ENCODE data around the gene TAF11L4.
"Not testable (repeated sequence)": the region's sequence is repeated elsewhere in the genome, so short reads cannot be mapped to it uniquely, and the experiment has no call there.

Gene TAF11L4

GRCh38 chr5:17521501-17521900 is at the start of gene TAF11L4:
TAF11L4 (plus strand) TSS chr5:17521801.
- not testable (repeated sequence) for DNase-seq

- DNase-seq: not testable (repeated sequence)
Measured at GRCh38 chr5:17475064-17475463, 46.5 kb upstream of the TAF11L4 start.

GRCh38 chr5:17477043-17477442 is 44.6 kb upstream of the TAF11L4 start:
- DNase-seq: no peak

- no peak for DNase-seq
Measured at GRCh38 chr5:17477573-17478265, 43.9 kb upstream of the TAF11L4 start.

- no peak for DNase-seq
Measured at GRCh38 chr5:17481378-17481777, 40.2 kb upstream of the TAF11L4 start.

GRCh38 chr5:17482790-17483189 is 38.8 kb upstream of the TAF11L4 start:
- DNase-seq: no peak

- DNase-seq: not testable (repeated sequence)
Measured at GRCh38 chr5:17486464-17487173, 35.0 kb upstream of the TAF11L4 start.

- DNase-seq: no peak
Measured at GRCh38 chr5:17487174-17487512, 34.5 kb upstream of the TAF11L4 start.

- not testable (repeated sequence) for DNase-seq
Measured at GRCh38 chr5:17491257-17491656, 30.3 kb upstream of the TAF11L4 start.

- DNase-seq: no peak
Measured at GRCh38 chr5:17492770-17493169, 28.8 kb upstream of the TAF11L4 start.

- no peak for DNase-seq
Measured at GRCh38 chr5:17497446-17497845, 24.2 kb upstream of the TAF11L4 start.

GRCh38 chr5:17497931-17498330 is 23.7 kb upstream of the TAF11L4 start, which contains the start of gene TAF11L2:
TAF11L2 (plus strand) TSS chr5:17498231.
- DNase-seq: not testable (repeated sequence)

GRCh38 chr5:17511775-17512325 is 9.8 kb upstream of the TAF11L4 start:
- no peak for DNase-seq

GRCh38 chr5:17517526-17517925 is 4.1 kb upstream of the TAF11L4 start:
- peak; percentile 27 for DNase-seq

- not testable (repeated sequence) for DNase-seq
Measured at GRCh38 chr5:17518067-17518466, 3.5 kb upstream of the TAF11L4 start, which contains the start of gene TAF11L3. TAF11L3 (plus strand) TSS chr5:17518367.

- not testable (repeated sequence) for DNase-seq
Measured at GRCh38 chr5:17519508-17519907, 2.1 kb upstream of the TAF11L4 start.

- not testable (repeated sequence) for DNase-seq
Measured at GRCh38 chr5:17524935-17525334, 3.3 kb downstream of the TAF11L4 start, which contains the start of gene TAF11L5. TAF11L5 (plus strand) TSS chr5:17525235.

GRCh38 chr5:17526504-17526903 is 4.9 kb downstream of the TAF11L4 start:
- DNase-seq: not testable (repeated sequence)

GRCh38 chr5:17528369-17528768 is 6.8 kb downstream of the TAF11L4 start, which contains the start of gene TAF11L6:
TAF11L6 (plus strand) TSS chr5:17528669.
- DNase-seq: not testable (repeated sequence)
